GM04503 (cell line): ENCODE data around the gene SATB1.
"Not testable (repeated sequence)": the region's sequence is repeated elsewhere in the genome, so short reads cannot be mapped to it uniquely, and the experiment has no call there.

Source experiments
- DNase-seq: peaks from one replicate; pipeline ENCODE4 v3.0.0-alpha.2; 2012; ENCODE audit warnings: low read depth

Gene SATB1

GRCh38 chr3:18424729-18425640, at the start of gene SATB1:
Gene SATB1, minus strand, starts transcription at chr3:18425339. Its CDS starts 4,372 bp downstream, at chr3:18420967.
- DNase-seq = peak; percentile 19

GRCh38 chr3:18474202-18474601, 49.1 kb upstream of the SATB1 start:
- DNase-seq = no peak

- no peak for DNase-seq
These were observed 44.6 kb upstream of the SATB1 start for GRCh38 chr3:18469775-18470174.

GRCh38 chr3:18466136-18466535, 41.0 kb upstream of the SATB1 start:
- no peak for DNase-seq

GRCh38 chr3:18454766-18455165, 29.6 kb upstream of the SATB1 start:
- no peak for DNase-seq

- not testable (repeated sequence) for DNase-seq
These were observed 24.5 kb upstream of the SATB1 start for GRCh38 chr3:18449618-18450017.

GRCh38 chr3:18447720-18448119, 22.6 kb upstream of the SATB1 start:
- no peak for DNase-seq

GRCh38 chr3:18446149-18446825, 21.1 kb upstream of the SATB1 start:
- no peak for DNase-seq

GRCh38 chr3:18445401-18446148, 20.4 kb upstream of the SATB1 start:
- DNase-seq = no peak

- DNase-seq = no peak
These were observed 19.7 kb upstream of the SATB1 start for GRCh38 chr3:18444595-18445400.

- DNase-seq = no peak
These were observed 18.8 kb upstream of the SATB1 start for GRCh38 chr3:18443665-18444594.

- DNase-seq = no peak
These were observed 17.9 kb upstream of the SATB1 start for GRCh38 chr3:18442756-18443664.

- no peak for DNase-seq
These were observed 16.4 kb upstream of the SATB1 start for GRCh38 chr3:18441551-18441950.

- no peak for DNase-seq
These were observed 15.1 kb upstream of the SATB1 start for GRCh38 chr3:18440066-18440722.

- DNase-seq = no peak
These were observed 14.1 kb upstream of the SATB1 start for GRCh38 chr3:18439281-18439680.

- no peak for DNase-seq
These were observed 13.4 kb upstream of the SATB1 start for GRCh38 chr3:18438586-18438985.

GRCh38 chr3:18436213-18436612, 11.1 kb upstream of the SATB1 start:
- no peak for DNase-seq

- DNase-seq = no peak
These were observed 9.6 kb upstream of the SATB1 start for GRCh38 chr3:18434711-18435110.

- DNase-seq = no peak
These were observed 7.6 kb upstream of the SATB1 start for GRCh38 chr3:18432752-18433151.
